Chondrocyte (in vitro differentiated cells): ENCODE measurements around the gene MGAT4B. TPM values are rescaled to one million over a fixed set of nuclear protein-coding genes. Genes with fewer than 3 reads are reported as not detected.
A peak's percentile ranks its signal among the peaks of the same experiment; 100 is the strongest.

ENCODE experiments used
- DNase-seq: peaks from one replicate; pipeline ENCODE4 v3.0.0; 2021; ENCODE audit warnings: mixed read lengths, low spot score
- H3K27ac Mint-ChIP-seq: one replicate; pipeline ENCODE4 v1.8.0; 2021; ENCODE audit warnings: mild to moderate bottlenecking, moderate library complexity, mixed read lengths; ENCODE audit not compliant: unreplicated experiment
- H3K27me3 Mint-ChIP-seq: 2 replicates; pipeline ENCODE4 v1.8.0; 2021; ENCODE audit warnings: low read depth, mixed read lengths
- H3K36me3 Mint-ChIP-seq: 2 replicates; pipeline ENCODE4 v1.8.0; 2021; ENCODE audit warnings: low read depth, mixed read lengths
- H3K4me1 Mint-ChIP-seq: 2 replicates; pipeline ENCODE4 v1.8.0; 2021; ENCODE audit warnings: low read depth, mild to moderate bottlenecking, mixed read lengths
- H3K4me3 Mint-ChIP-seq: one replicate; pipeline ENCODE4 v1.8.0; 2021; ENCODE audit warnings: mild to moderate bottlenecking, moderate library complexity, mixed read lengths; ENCODE audit not compliant: unreplicated experiment
- H3K9me3 Mint-ChIP-seq: 2 replicates; pipeline ENCODE4 v1.8.0; 2021; ENCODE audit warnings: low read depth, mixed read lengths
- total RNA-seq: library from RNA; stranded (reverse); gene quantifications from 3 replicates; pipeline ENCODE4 v1.2.1, GENCODE V29; 2021
- TF ChIP-seq, protein P1 (sequence below): fragments of 200-600 bp; sonication (generic); IDR thresholded peaks from 2 replicates; pipeline ENCODE4 v1.5.0; 2021; ENCODE audit warnings: antibody characterized with exemption, mild to moderate bottlenecking, moderate library complexity

The MGAT4B gene
- total RNA-seq, 1 donor from 2014 or later, result 142 TPM

DNA sequence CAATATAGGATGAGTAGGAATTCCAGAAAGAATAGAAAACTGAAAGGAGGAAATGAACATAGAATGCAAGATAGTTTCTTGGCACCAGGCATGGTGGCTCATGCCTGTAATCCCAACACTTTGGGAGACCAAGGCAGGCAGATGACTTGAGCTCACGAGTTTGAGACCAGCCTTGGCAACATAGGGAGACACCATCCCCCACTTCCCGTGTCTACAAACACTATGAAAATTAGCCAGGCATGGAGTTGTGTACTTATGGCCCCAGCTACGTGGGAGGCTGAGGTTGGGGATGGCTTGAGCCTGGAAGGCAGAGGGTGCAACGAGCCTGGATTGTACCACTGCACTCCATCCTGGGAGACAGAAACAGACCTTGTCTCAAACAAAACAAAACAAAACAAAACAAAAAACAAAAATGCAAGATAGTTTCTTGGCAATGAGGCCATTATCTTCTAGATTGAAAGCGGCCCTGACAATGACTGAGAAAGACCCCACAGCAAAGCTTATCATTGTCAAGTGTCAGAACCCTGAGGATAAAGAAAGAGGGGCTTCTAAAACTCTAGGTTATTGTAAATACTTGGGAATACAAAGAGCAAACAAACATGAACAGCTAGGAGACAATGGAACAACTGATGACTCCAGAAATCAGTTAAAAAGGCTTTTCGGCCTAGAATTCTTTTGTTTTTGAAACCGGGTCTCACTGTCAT lies 23.2 kb upstream of the MGAT4B start:
- DNase-seq, result no peak
- Mint-ChIP-seq H3K4me1 (peaks cover 19% of the 10 kb centered on the region), H3K4me3 (no peak overlapping the region), H3K36me3 (peaks cover 55% of the 10 kb centered on the region), H3K27ac (no peak overlapping the region), H3K9me3 (no peaks in the 10 kb centered on the region), H3K27me3 (no peaks in the 10 kb centered on the region)
- TF ChIP-seq, protein P1, sequence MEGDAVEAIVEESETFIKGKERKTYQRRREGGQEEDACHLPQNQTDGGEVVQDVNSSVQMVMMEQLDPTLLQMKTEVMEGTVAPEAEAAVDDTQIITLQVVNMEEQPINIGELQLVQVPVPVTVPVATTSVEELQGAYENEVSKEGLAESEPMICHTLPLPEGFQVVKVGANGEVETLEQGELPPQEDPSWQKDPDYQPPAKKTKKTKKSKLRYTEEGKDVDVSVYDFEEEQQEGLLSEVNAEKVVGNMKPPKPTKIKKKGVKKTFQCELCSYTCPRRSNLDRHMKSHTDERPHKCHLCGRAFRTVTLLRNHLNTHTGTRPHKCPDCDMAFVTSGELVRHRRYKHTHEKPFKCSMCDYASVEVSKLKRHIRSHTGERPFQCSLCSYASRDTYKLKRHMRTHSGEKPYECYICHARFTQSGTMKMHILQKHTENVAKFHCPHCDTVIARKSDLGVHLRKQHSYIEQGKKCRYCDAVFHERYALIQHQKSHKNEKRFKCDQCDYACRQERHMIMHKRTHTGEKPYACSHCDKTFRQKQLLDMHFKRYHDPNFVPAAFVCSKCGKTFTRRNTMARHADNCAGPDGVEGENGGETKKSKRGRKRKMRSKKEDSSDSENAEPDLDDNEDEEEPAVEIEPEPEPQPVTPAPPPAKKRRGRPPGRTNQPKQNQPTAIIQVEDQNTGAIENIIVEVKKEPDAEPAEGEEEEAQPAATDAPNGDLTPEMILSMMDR, result no peak

DNA sequence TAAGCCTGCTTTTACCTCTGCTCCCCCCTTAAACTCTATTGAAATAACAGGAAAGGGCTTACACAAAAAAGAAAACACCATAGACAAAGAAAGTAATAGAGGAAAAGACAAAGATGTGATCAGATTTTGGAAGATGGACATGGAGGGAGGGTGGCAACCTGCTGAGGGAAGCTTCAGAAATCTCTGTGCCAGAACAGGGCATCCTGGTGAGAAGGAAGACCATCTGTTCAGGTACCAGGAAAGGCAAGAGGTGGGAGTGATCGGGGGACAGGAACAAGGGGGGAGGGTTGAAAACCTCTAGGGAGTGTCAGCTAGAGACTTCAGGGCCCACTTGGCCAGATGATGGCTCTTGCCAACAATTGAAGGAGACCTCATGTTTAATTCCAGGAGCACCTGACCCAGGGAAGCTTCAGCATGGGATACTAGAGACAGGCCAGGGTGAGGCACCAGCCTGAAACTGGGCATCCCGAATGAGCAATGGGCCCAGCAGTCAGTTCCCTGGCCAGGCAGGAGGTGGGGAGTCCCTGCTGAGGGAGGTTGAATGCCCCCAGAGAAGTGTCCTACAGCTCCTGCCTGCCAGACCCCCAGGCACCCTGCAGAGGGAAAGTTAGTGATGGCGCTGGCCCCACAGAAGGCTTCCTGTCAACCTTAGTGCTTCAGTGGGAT lies 22.2 kb upstream of the MGAT4B start:
- peak overlapping the region; percentile 69 for H3K27ac Mint-ChIP-seq
- TF ChIP-seq, protein P1, result no peak
- DNase-seq, result no peak
- peaks cover 60% of the 10 kb centered on the region for H3K36me3 Mint-ChIP-seq
- H3K27me3 Mint-ChIP-seq, result no peaks in the 10 kb centered on the region
- H3K4me3 Mint-ChIP-seq, result no peak overlapping the region
- H3K9me3 Mint-ChIP-seq, result no peaks in the 10 kb centered on the region
- H3K4me1 Mint-ChIP-seq, result peaks cover 26% of the 10 kb centered on the region

DNA sequence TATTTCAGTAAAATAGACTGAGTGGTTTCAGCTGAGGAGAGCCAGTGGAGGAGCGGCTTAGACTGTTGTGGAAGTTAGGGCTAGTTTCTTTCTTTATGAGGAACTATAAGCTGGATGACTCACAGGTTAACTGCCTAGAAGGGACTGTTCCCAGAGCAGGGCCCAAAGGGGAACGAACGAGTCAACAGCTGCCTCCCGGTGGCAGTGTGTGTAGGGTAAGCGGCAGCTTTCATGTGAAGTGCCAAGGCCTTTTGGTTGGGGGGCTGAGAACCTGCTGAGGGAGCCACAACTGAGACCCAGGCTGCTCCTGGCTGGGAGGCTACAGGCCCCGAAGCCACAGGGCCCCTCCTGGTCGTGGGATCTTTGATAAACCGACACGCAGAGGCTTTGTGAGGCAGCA lies 21.0 kb upstream of the MGAT4B start:
- no peak overlapping the region for H3K4me3 Mint-ChIP-seq

DNA sequence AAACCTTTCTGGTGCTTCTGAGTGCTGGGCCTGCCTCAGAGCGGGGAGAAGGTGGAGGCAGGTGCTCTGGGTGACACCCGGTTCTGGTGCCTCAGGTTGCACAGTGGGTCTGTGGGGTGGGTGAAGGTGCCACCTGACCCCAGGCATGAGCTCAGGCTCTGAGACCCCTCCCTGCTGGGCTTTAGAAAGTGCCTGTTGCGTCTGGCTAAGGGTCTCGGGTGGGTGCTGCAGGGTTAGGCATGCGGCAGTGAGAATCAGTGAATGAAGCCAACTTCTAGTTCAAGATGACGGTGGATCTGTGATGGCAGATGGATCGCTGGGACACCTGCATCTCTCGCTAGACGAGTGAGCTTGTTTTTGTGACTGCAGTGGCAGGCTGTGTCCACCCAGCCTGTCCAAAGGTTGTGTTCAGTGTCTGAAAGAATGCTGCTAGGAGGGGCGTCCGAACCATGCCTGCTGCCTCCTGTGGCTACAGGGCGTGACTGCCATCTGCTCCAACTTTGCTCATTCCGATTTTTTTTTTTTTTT lies 19.1 kb upstream of the MGAT4B start:
- H3K36me3 Mint-ChIP-seq, result peaks cover 47% of the 10 kb centered on the region
- H3K4me1 Mint-ChIP-seq, result peaks cover 46% of the 10 kb centered on the region
- no peaks in the 10 kb centered on the region for H3K9me3 Mint-ChIP-seq
- H3K27ac Mint-ChIP-seq, result peak overlapping the region; percentile 27
- DNase-seq, result no peak
- H3K4me3 Mint-ChIP-seq, result no peak overlapping the region
- no peaks in the 10 kb centered on the region for H3K27me3 Mint-ChIP-seq
- TF ChIP-seq, protein P1, result no peak

More for the DNA sequence above, 21.0 kb upstream of the MGAT4B start:
- Mint-ChIP-seq H3K27me3 (no peaks in the 10 kb centered on the region), H3K9me3 (no peaks in the 10 kb centered on the region), H3K4me1 (peaks cover 36% of the 10 kb centered on the region), H3K27ac (peak overlapping the region; percentile 22), H3K36me3 (peaks cover 56% of the 10 kb centered on the region)
- DNase-seq, result no peak
- TF ChIP-seq, protein P1, result no peak

DNA sequence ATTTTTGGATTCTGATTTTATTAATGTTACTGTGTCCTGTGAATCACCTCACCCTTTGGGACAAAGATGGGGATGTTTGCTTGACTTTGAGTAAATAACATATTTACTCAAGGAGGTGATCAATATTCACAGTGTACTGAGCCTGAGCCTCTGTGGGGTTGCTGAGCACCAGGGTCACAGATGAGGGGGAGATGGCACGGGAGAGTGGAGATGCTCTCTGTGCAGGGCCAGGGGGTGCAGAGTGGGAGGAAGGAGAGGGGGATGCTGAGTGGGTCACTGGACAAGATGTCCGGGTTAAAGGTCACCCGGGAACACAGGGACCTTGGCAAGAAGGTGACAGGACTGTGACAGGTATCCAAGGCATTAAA lies 18.1 kb upstream of the MGAT4B start:
- Mint-ChIP-seq H3K27ac (peak overlapping the region; percentile 33), H3K9me3 (no peaks in the 10 kb centered on the region), H3K36me3 (peaks cover 39% of the 10 kb centered on the region), H3K4me3 (no peak overlapping the region), H3K27me3 (no peaks in the 10 kb centered on the region), H3K4me1 (peaks cover 54% of the 10 kb centered on the region)
- TF ChIP-seq, protein P1, result no peak
- peak; percentile 27 for DNase-seq
